CD4-positive, alpha-beta T cell (primary cell): ENCODE measurements around the gene SPTSSB. TPM values are rescaled to one million over a fixed set of nuclear protein-coding genes. Genes with fewer than 3 reads are reported as not detected.

Source experiments
- ATAC-seq: fragments of 200-7000 bp; cut with Tn5 transposase; one replicate; pipeline ENCODE4 v1.10.0; 2022; ENCODE audit warnings: mild to moderate bottlenecking; ENCODE audit not compliant: poor library complexity
- CTCF ChIA-PET: fragments of 350-600 bp; sonication (Branson Sonifier 250); formaldehyde crosslinking; loops from one replicate; lab custom pipeline; 2021; ENCODE audit warnings: antibody characterized with exemption, inconsistent platforms; lab: Charles Lee
- POLR2A ChIA-PET: fragments of 350-600 bp; sonication (Branson Sonifier 250); formaldehyde crosslinking; loops from one replicate; lab custom pipeline; 2021; ENCODE audit warnings: antibody characterized with exemption, inconsistent platforms; lab: Charles Lee
- DNase-seq, 14 experiments: peaks; one replicate each; pipeline ENCODE4 v3.0.0-alpha.2; 2013 to 2020; ENCODE audit warnings: mixed read lengths in 2 of 14
- H3K27ac ChIP-seq, 2 donors: one replicate each; pipeline versions ENCODE4 v1.5.1 to v1.7.0; 2013; ENCODE audit warnings: low read length in 2 of 2, low read depth in 1 of 2, mild to moderate bottlenecking in 1 of 2
- H3K27me3 ChIP-seq, 2 experiments: 1 replicate in 1 of 2; 2 replicates in 1 of 2; pipeline versions ENCODE4 v1.6.1 to v1.7.0; 2013; ENCODE audit warnings: low read length in 2 of 2, control low read depth in 1 of 2, mild to moderate bottlenecking in 1 of 2, moderate library complexity in 1 of 2; ENCODE audit not compliant: insufficient read depth in 2 of 2, control insufficient read depth in 1 of 2
- H3K36me3 ChIP-seq: one replicate; pipeline ENCODE4 v1.6.1; 2013; ENCODE audit warnings: low read length, control low read depth; ENCODE audit not compliant: insufficient read depth
- H3K4me1 ChIP-seq: one replicate; pipeline ENCODE4 v1.6.1; 2013; ENCODE audit warnings: low read length, control low read depth; ENCODE audit not compliant: insufficient read depth
- H3K4me3 ChIP-seq: one replicate; pipeline ENCODE4 v1.5.1; 2013; ENCODE audit warnings: mild to moderate bottlenecking, low read length, moderate library complexity
- H3K9me3 ChIP-seq, 2 experiments: 1 replicate in 1 of 2; 2 replicates in 1 of 2; pipeline versions ENCODE4 v1.6.1 to v1.7.0; 2013; ENCODE audit warnings: low read length in 2 of 2, mild to moderate bottlenecking in 2 of 2, control low read depth in 1 of 2, moderate library complexity in 1 of 2; ENCODE audit not compliant: control insufficient read depth in 1 of 2, insufficient read depth in 1 of 2
- H3K27ac Mint-ChIP-seq: one replicate; pipeline ENCODE4 v1.8.0; 2020; ENCODE audit warnings: mixed read lengths
- H3K27me3 Mint-ChIP-seq: one replicate; pipeline ENCODE4 v1.8.0; 2021; ENCODE audit warnings: mixed read lengths
- H3K36me3 Mint-ChIP-seq: one replicate; pipeline ENCODE4 v1.8.0; 2021; ENCODE audit warnings: low read depth, mixed read lengths
- H3K4me1 Mint-ChIP-seq: one replicate; pipeline ENCODE4 v1.8.0; 2021; ENCODE audit warnings: low read depth, mixed read lengths
- H3K4me3 Mint-ChIP-seq: one replicate; pipeline ENCODE4 v1.8.0; 2020; ENCODE audit warnings: mild to moderate bottlenecking, mixed read lengths
- H3K9me3 Mint-ChIP-seq: one replicate; pipeline ENCODE4 v1.8.0; 2020; ENCODE audit warnings: mixed read lengths
- CTCF ChIP-seq: fragments of 200-600 bp; IDR thresholded peaks from one replicate; pipeline ENCODE4 v1.8.0; 2022; ENCODE audit warnings: antibody characterized with exemption, mild to moderate bottlenecking
- intact Hi-C, 2 experiments: fragments of 100-400 bp; cut with DNase I in 1 of 2; cut with micrococcal nuclease in 1 of 2; formaldehyde crosslinking; loops; one replicate each; pipeline versions ENCODE4 v1.15.1 to v1.9.0; 2023 to 2025; cut with DNase I, micrococcal nuclease
- total RNA-seq, 174 experiments: library from RNA in 2 of 174; stranded (reverse) in 2 of 174; gene quantifications; one replicate each; pipeline ENCODE4 v1.2.3 and lab custom pipeline; 2021 to 2026

SPTSSB gene
- total RNA-seq, 2 experiments from 2014 or later: 0.11 TPM; not detected in 1

DNA sequence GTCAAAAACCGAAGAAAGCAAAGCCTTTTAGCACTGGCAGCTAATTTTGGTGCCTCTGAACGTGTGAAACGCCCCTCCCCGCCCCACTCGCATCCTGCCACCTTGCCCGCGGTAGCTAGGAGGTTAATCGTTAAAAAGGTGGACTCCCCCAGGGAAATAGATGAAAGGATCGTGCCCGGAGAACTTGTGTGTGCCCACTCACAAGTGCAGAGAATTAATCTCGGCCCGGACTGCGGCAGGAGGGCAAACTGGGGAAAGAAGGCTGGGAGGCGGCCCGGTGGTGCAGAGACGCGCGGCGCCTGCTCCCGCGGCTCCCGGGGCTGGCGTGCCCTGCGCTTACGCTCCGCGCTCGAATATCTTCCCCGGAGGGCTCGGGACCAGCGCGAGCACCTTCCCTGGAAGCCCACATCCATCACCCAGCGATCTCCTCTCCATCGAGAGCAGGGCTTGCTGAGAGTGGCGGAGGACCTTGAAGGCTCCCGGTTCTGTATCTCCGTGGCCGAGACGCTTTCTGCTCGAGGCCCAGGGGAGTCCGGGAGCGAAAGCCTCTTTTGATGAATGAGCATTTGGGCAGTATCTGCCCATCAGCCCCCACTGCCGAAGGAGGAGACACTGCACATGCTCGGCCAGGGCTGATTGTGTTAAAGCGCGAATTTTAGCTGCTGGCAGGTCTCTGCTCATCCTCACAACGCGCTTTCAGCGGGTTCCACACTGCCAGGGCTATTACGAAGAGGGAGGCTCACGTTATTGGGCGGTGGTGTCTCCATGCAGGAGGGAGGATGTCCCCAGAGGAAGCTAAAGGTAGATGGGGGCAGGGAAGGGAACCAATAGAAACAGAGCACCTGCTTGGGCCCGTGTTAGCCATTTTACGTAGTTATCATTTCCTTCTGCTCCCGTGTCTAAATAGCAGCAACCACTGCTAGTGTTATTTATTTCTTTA is 1.3 kb upstream of the SPTSSB start:
- Mint-ChIP-seq H3K9me3 (no peaks in the 10 kb centered on the region), H3K4me1 (peaks cover 22% of the 10 kb centered on the region), H3K4me3 (peak overlapping the region; percentile 86), H3K27ac (no peak overlapping the region), H3K27me3 (peaks cover 45% of the 10 kb centered on the region), H3K36me3 (no peaks in the 10 kb centered on the region)
- Histone ChIP-seq H3K4me1 (peaks cover 16% of the 10 kb centered on the region), H3K4me3 (peak overlapping the region; percentile 62), H3K9me3 (no peaks in the 10 kb centered on the region), H3K27ac (no peak overlapping the region), H3K27me3 (peaks cover 10 to 22% of the 10 kb centered on the region in 2 experiments), H3K36me3 (no peaks in the 10 kb centered on the region)
- CTCF ChIA-PET: interaction anchor here (1.5 kb wide), 1 partner anchor 16 kb away, joined by 3 read pairs; no protein-coding TSS in a partner anchor
- ATAC-seq (peak; percentile 59), DNase-seq (peak in 6 of 14 experiments; percentile 8 to 39 (median 35))
- TF ChIP-seq CTCF: no peak
- intact Hi-C loops: no loop called here
- POLR2A ChIA-PET: interaction anchor here (0.8 to 2.2 kb wide), 7 partner anchors 21 to 152 kb away, joined by 3 to 7 read pairs (median 4); partner anchors contain the start of gene NMD3

- no peak for ATAC-seq
- Mint-ChIP-seq H3K4me3 (no peak overlapping the region), H3K9me3 (no peaks in the 10 kb centered on the region), H3K27ac (no peak overlapping the region), H3K27me3 (peaks cover 59% of the 10 kb centered on the region), H3K36me3 (no peaks in the 10 kb centered on the region), H3K4me1 (peaks cover 22% of the 10 kb centered on the region)
- CTCF ChIA-PET: no interaction called here
- H3K9me3 ChIP-seq: no peaks in the 10 kb centered on the region
- H3K27me3 ChIP-seq: peaks cover 10 to 22% of the 10 kb centered on the region in 2 experiments
- no peak for TF ChIP-seq CTCF
- DNase-seq: no peak
- H3K27ac ChIP-seq: no peak overlapping the region
- H3K4me3 ChIP-seq: no peak overlapping the region
- peaks cover 16% of the 10 kb centered on the region for H3K4me1 ChIP-seq
- no peaks in the 10 kb centered on the region for H3K36me3 ChIP-seq
- POLR2A ChIA-PET: no interaction called here
- intact Hi-C loops: no loop called here
These were observed 1.8 kb downstream of the SPTSSB start for GRCh38 chr3:161369531-161369930.

DNA sequence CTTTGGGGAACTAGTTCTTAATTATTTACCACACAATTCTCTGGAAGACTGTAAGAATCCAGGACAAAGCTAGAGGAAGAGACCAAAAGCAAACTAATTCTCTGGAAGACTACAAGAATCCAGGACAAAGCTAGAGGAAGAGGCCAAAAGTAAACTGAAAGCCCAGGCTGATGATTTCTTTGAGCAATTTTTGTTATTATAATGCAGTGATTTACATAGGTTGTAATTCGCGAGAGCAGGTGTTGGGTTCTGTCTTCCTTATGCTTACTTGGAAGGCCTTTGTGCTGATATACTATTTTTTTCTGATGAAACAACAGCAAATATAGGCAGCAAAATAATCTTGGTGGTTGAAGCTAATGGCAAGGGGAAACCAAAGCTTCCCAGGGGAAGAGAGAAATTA is 5.2 kb downstream of the SPTSSB start:
- peaks cover 3% of the 10 kb centered on the region for H3K4me1 Mint-ChIP-seq
- H3K27ac ChIP-seq: no peak overlapping the region
- ChIA-PET CTCF (no interaction called here), POLR2A (no interaction called here)
- H3K4me1 ChIP-seq: no peaks in the 10 kb centered on the region
- no peaks in the 10 kb centered on the region for H3K36me3 ChIP-seq
- H3K36me3 Mint-ChIP-seq: no peaks in the 10 kb centered on the region
- H3K27me3 Mint-ChIP-seq: peaks cover 37% of the 10 kb centered on the region
- DNase-seq (no peak), ATAC-seq (no peak)
- H3K4me3 Mint-ChIP-seq: no peak overlapping the region
- no peak overlapping the region for H3K27ac Mint-ChIP-seq
- H3K9me3 ChIP-seq: no peaks in the 10 kb centered on the region
- peaks cover 3 to 10% of the 10 kb centered on the region in 2 experiments for H3K27me3 ChIP-seq
- H3K9me3 Mint-ChIP-seq: no peaks in the 10 kb centered on the region
- H3K4me3 ChIP-seq: no peak overlapping the region
- intact Hi-C loops: no loop called here
- no peak for TF ChIP-seq CTCF
